GM21786 (cell line): ENCODE results near the gene SPRY4.
"Not testable (repeated sequence)": the region's sequence is repeated elsewhere in the genome, so short reads cannot be mapped to it uniquely, and the experiment has no call there.

ENCODE experiments used
- ATAC-seq: cut with Tn5 transposase; IDR thresholded peaks from one replicate; pipeline ENCODE4 v1.9.1; 2021; ENCODE audit not compliant: unreplicated experiment

SPRY4 gene

DNA sequence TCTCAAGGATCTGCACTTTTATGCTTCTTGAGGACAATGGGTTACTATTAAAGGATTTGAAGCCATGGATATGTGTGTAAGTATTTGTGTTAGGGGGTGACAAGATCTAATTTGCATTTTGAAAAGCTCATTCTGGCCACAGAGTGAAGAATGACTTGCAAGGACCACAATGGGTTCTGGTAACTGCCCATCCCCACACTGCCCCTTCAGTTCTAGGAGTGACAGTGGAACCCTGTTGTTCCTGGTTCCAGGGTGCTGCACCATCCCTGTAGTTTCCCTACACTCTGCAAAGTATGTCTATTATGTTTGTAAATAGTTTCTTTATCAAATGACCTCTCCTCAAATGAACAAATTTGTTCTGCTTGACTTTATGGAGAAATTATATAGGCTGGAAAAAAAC, 9.7 kb upstream of the SPRY4 start:
- no peak for ATAC-seq

DNA sequence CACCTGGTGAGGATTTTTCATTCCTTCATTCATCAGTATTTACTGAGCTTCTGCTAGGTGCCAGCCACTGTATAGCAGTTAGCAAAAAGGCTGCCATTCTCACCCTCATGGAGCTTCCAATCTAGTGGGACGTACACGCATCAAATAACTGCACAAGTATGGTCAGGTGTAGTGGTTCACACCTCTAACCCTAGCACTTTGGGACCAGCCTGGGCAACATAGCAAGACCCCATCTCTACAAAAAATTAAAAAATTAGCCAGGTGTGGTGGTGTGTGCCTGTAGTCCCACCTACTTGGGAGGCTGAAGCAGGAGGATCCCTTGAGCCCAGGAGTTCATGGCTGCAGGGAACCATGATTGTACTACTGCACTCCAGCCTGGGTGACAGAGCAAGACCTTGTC, 8.9 kb upstream of the SPRY4 start:
- not testable (repeated sequence) for ATAC-seq

DNA sequence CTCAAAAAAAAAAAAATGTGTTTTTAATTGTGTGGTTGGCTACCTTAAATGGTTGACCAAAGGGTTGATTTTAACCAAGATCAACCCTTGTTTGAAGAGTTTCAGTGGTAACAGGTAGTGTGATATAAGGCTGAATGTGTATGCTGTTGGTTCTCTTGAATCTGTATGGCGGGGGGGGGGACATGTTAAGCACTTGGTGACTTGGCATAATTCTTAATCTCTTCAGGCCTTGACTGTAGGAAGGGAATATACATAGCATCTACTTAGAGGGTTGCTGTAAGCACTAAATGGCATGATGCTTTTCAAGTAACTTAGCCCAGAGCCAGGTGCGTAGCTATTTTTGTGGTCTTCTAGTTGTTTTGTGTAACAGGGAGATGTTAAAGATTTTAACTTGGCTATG, 5.6 kb upstream of the SPRY4 start:
- ATAC-seq, result no peak

DNA sequence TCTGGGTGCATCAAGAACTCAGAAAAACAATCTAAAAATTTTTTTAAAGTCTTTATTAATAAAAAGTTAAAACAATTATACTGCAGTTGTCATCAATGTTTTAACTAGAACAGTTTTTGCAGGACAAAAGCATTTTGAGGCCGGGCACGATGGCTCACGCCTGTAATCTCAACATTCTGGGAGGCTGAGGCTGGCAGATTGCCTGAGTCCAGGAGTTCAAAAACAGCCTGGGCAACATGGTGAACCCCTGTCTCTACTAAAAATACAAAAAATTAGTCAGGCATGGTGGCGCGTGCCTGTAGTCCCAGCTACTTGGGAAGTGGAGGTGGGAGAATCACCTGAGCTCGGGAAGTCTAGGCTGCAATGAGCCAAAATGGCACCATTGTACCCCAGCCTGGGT, 5.2 kb upstream of the SPRY4 start:
- ATAC-seq, result no peak

DNA sequence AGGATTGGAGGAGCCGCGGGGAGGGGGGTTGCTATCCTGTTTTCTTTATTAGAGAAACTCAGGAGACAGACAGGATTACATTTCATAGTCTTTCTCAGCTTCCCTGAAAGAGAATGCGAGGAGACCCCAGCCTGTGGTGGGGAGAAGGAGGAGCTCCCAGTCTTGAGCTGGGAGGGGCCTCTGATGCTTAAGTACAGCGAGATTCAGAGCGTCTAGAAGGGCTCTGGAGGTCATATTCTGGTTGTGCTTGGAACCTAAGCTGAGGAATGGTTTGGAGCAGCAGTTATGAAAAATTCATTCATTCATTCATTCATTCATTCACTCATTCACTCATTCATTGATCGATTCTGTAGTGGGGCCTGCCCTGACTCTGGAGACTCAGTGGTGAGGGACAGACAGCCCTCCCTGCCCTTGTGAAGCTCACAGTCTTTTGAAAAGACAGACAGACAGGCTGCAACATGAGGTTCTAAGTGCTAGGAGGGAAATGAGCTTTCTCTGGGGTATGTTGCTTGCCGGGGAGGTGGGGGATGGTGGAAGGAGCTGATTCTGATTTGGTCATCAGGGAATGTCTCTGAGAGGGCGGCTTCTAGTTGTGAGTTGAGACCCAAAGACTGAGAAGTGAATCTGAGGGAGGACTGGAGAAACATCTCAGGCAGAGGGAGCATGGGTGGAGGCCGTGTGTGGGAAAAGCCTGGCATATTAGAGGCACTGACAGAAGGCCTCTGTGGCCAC, 2.5 kb upstream of the SPRY4 start:
- ATAC-seq, result no peak

DNA sequence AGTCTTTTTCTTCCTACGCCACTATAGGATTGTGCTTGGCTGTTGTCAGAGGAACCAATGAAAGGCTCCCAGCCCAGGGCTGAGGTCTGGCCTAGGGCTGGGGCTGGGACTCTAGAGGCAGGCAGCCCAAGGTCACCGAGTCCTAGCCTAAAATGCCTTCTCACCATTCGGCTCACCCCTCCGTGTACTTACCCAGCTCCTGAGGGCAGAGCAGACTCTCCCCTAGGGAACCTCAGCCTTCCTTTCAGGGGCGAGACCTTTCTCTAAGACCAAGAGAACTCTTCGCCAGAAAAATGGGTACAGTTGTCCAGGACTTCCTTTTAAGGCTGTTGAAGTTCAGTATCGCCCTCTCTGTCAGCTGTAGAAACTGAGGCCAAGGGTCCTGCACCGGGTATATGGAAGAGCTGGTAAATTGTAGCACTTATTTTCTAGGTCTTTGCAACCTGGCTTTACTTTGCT, 1.7 kb upstream of the SPRY4 start:
- ATAC-seq, result no peak

DNA sequence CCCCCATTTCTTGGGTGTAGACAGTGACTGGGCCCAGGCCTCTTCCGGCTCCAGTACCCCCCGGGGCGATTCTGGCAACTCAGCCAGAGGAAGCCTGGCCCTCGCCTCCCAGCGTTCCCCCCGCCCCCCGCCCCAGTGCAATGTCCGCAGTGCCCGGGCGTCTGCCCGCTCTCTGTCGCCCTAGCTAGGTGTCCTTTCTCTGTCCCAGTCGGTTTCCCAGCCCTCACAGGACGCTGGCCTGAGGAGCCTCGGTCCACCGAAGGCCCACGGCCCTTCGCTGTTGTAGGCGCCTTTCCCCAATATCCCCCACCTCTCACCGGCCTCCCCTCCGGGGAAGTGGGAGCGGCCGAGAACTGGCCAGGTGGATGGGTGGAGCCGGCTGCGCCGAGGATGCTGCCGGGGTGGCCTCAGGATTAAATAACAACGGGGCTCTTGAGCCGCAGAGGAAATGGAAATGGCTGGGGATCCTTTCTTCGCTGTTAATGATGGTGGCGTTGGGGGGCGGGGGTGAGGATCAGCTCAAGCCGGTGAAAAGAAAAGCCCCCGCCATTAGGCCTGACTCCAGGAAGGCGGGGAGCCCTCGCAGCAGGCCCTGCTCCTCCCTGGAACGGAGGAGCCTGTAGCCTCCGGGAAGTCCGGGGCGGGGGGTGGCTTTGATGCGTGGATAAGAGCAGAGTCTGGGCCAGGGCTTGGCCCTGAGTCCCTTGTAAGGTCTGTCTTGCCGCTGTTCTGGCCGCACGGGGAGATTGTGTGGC, 1.1 kb upstream of the SPRY4 start:
- no peak for ATAC-seq

DNA sequence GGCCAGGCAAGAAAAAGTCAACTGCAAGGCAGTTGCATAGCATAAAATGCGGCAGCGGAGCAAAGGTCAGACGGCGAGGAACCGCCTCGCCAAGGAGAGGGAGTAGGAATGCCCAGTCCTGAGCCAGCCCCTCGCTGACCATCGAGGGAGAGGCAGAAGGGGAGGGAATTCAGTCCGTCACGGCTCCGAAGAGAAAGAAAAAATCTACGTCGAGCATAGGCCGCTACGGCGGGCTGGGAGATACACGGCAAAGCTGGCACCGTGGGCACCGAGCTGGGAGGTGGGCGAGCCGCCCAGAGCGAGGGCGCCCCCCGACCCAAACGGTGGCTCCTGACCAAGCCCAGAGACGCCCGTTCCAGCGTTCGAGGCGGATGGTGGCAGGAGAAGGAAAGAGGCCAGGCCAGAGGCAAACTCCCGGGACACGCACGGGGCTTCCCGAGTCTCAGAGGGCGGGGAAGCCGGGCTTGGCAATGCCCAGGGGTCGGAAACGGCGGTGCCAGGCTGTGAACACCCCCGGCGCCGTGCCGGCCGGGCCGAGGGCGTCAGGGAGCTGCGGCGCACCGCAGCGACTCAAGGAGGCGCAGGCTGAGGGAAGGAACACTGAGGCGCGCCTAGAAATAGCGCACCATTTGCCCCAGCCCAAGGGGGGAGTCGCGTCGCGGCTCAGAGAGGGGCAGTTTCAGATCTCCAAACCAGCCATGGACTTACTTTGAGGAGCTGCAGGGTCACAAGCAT, 518 bp downstream of the SPRY4 start:
- ATAC-seq, result peak; percentile 35

DNA sequence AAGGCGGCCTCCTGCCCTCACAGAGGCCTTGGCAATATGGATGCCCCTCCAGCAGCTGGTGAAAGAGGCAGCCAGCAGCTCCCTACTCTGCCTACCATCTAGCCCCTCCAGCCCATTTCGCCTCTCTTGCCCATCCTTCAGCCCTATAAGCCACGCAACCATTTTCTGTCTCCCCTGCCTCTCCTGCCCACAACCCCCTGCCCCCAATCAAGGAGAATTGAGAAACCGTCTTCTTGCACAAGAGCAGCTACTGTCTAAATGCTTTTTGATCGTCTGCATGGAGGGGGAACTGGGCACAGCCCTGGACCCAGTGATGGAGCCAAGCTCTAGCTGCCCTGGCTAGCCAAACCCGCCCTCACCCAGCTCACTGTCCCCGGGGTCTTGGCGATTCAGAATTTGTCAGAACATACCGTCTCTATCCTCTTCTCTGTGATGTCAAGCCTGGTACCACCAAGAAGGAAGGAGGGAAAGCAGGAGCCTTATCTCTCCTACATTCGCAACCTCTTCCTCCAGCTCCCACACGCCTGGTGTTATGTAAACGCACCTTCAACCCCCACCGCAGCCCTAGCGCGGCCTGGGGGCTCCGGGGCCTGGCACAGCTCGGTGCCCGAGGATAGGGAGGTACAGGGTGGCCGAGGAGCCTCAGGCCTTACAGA, 1.2 kb downstream of the SPRY4 start:
- no peak for ATAC-seq

DNA sequence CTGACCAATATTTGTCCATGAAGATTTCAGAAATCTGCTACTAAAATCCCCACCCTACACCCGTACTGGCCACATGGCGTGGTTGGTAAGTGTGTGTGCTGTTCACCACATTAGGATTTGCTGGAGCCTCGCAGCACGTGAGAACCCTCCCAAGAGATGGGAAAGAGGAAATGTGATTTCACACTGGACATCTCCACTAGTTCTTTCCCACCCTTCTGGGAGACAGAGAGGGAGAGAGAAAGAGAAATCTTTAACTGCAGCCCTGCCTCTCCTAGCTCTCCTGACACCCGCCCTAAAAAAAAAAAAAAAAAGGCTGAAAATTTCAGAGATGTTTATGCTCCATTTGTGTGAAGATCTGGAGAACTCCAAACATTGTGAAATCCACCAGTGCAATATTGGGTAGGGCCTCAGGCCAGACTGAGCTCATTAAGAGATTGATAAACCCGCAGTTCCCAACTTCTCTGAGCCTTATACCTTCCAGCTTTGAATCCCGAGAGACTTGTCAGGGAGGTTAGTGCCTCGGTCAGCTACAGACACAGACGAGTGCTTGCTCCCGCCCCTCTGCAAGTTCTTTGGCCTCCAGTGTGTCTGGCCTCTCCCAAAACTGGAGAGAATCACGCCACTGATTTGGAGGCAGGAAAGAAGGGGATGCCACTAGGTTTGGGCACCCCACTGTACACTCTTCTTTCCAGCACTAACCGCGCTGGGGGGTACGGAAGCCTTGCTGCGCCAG, 1.9 kb downstream of the SPRY4 start:
- ATAC-seq, result no peak

DNA sequence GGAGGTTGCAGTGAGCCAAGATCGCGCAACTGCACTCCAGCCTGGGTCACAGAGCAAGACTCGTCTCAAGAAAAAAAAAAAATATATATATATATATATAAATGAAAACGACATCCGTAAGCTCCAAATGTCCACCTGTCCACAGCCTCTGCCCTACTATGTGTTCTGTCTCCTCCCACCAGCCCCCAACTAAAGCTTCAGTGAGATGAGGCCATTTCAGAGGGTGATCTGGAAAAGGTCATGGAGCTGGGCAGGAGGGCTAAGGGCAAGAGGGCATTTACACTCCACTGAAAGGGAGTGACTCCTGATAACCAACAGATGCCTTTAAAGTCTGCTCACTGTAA, 2.4 kb downstream of the SPRY4 start:
- no peak for ATAC-seq

DNA sequence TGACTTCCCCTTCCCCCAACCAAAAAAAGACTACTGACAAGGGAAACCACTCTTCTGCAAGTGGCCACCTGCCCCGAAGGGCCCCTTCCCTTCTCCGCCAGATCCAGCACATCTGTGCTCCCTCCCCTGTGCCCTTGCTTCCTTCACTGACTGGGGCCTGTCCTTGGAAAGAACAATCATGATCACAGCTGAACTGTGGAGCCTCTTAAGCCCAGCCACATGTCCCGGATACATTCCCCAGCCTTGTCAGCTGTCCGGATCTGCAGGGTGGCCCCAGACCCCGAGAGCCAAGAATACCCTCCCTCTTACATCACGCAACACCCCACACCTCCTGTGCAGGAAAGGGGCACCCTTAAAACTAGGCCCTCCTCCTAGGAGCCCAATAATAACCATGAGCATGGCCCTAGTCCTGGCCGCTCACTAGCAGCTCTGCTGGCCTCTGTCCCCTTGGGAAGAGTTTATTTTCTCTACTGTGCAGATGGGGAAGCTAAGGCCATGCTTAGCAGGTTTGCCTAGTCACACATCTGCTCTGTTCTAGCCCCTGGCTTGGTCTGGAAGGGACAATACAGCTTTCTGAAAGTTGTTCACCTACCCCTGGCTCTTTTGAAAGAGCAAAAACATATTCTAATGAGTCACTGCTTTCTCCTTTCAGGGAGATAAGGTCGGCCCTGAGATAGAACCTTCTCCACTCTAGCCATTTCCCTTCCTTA, 3.8 kb downstream of the SPRY4 start:
- ATAC-seq, result no peak

DNA sequence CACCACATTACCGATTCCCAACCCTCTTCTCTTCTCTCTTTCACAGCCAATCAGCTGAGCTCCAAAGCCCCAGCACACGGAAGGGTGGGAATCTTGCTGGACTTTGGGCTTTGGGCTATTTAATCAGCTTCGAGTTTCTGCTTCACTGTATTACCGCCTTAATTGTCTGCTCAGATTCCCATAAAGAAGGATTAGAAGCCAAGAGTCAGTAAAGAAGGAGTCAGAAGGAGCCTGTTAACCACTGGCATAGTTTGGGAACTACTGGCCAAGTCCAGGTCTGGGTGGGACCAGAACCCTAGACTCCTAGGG, 4.4 kb downstream of the SPRY4 start:
- no peak for ATAC-seq

DNA sequence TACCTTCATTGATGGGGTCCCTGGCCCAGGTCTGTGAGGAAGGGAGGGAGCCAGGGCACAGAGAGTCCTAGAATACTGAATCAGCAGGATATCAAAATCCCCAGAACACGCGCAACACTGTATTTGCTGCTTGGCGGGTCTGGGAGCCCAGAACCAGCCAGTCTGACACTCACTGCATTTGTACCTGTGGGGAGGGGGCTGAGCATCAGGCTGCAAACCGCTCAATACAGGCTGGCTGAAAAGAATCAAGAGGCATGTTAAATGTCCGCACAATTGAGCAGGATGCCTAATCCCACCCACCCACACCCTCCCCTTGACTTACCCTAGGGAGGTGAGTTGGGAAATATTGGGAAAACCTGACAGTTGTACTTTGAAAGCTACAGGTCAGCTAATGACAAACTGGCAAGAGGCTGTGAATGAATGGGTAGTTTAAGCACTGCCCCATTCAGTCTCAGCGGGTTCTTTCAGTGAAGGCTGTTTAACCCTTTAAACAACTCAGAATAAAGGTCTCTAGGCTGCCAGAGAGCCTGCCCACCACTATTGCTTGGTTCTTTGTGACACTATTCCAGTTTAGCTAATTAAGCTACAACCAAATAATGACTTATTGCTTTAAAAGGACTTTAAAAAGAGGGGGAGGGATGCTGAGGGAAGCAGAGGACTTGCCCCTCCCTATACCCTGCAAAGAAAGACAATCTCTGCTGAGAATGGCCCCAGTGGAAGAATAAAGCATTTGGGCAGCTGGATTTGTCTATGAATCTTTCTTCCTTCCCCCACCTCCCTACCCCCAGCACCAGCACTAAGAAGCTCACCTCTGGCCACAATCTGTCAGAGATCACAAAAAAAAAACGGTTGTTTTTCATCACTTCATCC, 5.0 kb downstream of the SPRY4 start:
- ATAC-seq, result no peak

DNA sequence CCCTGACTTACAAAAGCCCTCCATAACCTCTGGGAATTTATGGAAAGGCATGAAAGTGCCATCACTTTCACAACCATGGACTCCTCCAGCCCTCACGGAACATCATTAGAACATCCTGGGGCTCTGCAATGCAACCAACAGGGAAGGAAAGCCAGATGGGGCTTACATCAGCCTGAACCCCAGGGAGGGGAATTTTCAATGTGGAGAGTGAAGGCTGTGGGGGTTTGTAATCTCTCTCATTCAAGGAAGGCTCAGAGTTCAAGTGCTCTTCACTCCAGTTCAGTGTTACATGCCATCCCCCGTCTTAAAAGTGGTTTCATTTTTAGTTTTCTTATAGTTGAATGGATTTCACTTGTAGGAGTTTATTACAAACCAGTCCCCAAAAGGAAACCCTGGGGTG, 5.7 kb downstream of the SPRY4 start:
- ATAC-seq, result no peak

DNA sequence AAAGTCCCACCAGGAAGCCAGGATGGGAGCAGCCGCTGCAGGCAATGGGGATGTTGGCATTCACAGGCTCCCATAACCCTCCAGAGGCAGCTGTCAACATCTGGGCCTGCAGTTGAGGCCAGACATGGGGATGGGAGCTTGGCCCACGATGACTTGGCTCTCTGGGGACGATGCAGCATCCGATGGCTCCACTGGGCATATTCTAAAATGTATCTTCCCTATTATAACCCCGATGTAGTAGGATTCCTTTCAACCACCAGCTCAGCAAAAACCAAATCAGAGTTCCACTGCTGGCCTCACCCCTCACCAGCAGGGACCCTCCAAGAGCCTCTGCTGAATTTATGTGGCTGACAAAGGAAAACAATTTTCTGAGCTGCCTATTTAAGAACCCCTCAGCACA, 7.1 kb downstream of the SPRY4 start:
- ATAC-seq, result no peak

DNA sequence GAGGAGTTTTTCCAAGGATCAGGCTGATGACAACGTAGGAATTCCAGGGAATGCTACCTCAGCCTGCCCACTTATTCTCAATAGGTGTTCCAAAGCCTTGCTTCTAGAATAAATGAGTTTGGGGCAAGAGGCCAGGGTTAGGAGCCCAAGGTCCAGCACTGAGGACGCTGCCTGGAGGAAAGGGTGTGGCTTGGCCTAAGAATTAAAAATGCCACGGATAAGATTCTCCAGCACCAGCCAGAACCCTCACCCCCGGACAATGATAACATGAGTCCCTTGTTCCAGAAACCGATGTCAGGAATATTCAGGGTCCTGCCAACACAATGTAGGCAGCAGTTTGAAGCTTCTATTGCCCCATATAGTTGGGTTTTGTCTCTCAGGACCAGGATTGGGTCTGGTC, 7.6 kb downstream of the SPRY4 start:
- no peak for ATAC-seq

DNA sequence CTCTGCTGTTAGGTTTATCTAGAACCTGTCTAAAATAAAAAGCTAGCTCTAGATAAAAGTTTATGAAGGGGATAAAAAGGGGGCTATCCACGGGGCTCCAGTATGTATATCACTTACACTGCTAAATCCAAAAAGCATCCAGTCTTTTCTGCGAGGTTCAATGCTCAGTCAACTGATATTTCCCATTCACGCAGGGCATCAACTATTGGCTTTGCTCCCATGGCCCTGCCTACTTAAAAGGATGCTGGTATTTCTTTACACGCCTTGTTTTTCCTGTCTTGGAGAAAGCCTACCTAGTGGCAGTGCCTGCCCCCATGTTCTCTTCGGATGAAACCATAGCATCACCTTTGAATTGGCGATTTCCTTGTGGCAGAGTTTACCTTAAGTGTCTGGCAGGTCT, 8.1 kb downstream of the SPRY4 start:
- no peak for ATAC-seq

DNA sequence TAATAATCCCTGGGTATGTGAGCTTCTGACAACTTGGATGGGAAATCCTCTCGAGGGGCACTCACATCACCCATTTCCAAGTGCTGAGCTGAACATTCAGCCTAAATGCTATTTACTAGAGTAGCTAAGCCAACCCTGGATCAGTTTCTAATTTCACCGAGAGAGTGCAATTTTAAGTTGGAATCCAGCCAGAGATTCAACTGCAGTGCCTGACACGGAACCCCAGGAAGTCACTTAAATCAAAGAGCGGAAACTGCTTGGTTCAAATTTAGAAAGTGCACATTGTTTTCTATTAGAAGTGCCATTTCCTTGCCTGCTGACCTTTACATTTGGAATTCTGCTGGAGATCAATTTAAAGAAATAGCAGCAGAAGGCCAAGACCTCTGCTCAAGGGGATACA, 8.8 kb downstream of the SPRY4 start:
- ATAC-seq, result no peak
